HG02943 (cell line): ENCODE measurements around the gene MGST2.

Source experiments
- ATAC-seq: cut with Tn5 transposase; IDR thresholded peaks from one replicate; pipeline ENCODE4 v1.9.1; 2021; ENCODE audit warnings: mild to moderate bottlenecking, low read depth, moderate library complexity; ENCODE audit not compliant: unreplicated experiment

Gene MGST2

DNA sequence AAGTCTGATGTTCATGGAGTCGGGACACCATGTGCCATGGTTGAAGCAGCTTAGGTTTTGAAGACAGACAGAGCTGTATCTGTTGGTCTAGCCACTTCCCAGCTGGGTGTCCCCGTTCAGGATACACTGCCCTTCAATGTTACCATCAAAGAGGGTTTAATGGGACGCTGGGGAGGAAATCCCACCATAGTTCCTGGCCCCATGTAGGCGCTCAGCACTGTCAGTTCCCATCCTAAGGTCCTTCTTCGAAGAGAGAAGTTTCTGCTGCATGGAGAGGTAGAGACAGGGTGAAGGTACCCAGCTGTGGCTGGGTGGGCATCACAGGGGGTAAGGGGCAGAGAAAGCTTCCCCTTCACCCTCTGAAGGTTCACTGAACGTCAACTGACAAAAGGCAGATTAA is 3.7 kb downstream of the MGST2 start:
- no peak for ATAC-seq

DNA sequence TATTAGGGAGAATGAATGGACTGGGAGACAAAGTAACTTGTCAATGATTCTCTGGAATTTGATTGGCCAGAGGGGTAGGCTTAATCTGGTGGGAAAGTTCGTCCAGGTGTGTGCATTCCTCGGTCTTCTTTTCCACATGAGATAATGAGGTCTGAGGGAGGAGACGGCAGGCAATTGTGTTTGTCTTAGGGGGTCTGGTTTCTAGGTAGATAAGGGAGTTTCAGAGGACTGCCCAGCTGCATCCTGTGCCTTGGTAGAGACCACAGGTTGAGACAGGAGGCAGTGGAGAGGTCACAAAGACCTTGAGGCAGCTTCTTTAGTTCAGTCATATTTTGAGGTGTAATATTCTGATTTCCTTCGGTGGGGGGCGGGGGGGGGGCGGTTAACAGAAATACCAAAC is 4.3 kb downstream of the MGST2 start:
- ATAC-seq: no peak

DNA sequence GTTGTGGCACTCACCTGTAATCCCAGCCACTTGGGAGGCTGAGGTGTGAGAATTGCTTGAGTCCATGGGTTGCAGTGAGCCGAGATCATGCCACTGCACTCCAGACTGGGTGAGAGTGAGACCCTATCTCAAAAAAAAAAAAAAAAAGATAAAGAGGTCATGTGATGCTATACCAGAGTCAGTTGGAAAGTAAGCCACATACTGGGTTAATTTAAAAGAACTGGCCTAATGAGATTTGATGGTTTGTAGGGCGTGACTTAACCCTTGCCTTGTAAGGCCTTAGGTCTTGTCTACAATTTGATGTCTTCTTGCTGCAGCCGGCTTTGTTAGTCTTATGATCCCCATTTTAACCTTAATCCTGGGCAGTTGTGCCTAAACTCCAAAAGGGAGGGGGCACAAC is 5.2 kb downstream of the MGST2 start:
- ATAC-seq: no peak

DNA sequence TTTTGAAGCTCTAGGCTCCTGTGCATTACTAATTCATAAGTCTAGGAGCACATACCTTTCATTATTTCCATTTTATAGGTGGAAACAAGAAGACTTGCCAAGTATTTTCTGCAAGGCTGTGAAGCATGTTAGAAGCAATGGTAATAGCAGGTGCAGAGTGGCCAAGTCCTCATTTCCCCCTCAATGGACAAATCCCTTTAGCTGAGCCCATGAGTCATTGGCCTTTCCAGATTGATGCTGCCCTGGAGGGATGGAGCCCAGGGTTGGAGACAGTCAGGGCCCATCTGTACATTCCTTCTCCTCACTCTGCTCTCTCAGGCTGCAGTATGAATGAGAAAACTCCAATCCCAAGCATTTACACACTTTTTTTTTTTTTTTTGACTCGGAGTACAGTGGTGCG is 6.6 kb downstream of the MGST2 start:
- no peak for ATAC-seq

DNA sequence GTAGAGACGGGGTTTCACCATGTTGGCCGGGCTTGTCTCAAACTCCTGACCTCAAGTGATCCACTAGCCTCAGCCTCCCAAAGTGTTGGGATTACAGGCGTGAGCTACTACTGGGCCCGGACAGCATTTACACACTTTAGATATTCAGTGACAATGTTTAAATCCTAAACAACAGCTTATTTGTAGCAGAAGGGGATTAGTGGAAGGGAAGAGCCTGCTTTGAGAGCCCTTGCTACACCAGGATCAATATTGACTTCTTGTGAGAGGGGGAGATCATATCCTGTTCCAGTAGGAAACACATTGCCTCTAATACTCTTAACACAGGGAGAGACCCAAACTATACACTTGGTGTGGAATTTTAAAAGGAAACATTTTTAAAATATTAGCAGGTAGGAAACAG is 7.1 kb downstream of the MGST2 start:
- ATAC-seq: no peak

DNA sequence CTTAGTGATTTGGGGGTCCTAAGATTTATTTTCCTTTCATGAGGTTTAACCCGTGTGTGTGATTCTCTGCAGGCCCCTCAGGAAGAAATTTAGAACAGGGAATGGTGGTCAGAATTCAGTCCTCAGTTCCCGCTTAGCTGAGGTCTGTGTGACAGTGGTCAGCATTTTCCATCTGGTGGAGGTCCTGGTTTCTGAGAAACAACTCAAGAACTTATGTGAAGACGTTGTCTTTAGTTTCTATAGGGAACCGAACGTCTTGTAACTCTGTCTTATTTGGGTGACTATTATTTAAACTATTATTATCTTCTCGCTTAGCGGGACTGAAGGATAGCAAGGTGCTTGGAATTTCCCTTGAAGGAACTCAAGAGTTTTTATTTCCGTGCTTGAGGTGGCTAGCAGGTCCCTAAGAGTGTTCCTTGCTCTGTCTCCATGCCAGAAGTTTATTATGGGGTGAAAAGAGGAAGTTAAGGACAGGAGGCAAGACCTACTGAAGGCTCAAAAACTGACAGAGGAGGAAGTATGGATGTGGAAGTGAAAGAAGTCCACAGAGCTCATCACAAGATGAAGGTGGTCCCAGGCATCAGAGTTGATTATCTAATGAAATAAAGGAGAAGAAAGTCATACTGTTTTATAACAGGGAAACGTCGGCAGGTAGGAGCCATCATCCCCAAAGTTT is 9.4 kb downstream of the MGST2 start:
- ATAC-seq: no peak

DNA sequence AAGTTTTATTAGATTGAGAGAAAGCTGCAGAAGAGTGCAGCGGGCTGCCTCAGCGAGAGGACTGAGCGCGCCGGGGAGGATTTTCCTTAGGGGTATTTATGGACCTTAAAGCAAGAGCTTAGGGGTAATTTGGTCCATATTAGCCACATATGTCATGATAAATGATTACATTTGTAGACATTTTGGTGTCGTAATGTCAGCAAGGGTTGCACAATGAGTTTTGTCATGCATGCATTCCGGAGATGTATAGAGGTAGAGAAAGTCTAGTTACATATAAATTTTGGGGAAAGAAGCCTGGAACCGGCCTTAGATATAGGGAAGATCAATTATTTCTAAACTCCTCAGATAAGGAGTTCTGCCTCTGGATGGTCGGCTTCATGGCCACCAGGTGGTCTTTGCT is 10.0 kb downstream of the MGST2 start:
- no peak for ATAC-seq

DNA sequence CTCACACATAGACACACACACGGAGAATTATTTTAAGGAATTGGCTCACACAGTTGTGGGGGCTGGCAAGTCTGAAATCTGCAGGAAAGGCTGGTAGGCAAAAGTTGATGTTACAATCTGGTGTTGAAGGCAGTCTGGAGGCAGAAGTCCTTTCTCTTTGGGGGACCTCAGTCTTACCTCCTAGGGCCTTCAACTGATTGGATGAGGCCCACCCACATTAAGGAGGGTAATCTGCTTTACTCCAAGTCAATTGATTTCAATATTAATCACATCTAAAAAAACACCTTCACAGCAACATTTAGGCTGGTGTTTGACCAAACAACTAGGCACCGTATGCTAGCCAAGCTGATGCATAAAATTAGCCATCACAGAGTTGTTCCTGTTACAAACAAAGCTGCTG is 10.7 kb downstream of the MGST2 start:
- no peak for ATAC-seq

GRCh38 chr4:139676913-139677585 is 11.4 kb downstream of the MGST2 start:
- no peak for ATAC-seq

- no peak for ATAC-seq
These were observed 16.7 kb downstream of the MGST2 start for GRCh38 chr4:139682309-139682708.

DNA sequence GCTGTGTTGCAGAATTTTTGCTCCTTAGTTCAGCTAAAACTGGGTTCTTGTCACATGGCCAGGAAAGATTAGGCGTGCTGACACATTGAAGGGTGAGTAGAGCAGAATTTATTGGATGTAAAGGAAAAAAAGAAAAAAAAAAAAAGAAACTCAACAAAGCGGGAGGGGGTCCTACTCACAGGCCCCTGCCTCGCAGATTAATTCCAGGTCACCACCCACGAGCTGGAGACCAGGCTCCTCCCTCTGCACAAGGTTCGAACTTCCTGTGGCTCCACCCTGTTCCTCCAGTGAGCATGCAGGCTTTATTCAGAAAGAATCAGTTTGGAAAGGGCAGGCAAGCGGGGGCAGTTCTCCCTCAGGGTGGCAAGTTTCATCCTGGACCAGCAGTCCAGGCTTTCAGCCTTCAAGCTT is 17.1 kb downstream of the MGST2 start:
- ATAC-seq: no peak

DNA sequence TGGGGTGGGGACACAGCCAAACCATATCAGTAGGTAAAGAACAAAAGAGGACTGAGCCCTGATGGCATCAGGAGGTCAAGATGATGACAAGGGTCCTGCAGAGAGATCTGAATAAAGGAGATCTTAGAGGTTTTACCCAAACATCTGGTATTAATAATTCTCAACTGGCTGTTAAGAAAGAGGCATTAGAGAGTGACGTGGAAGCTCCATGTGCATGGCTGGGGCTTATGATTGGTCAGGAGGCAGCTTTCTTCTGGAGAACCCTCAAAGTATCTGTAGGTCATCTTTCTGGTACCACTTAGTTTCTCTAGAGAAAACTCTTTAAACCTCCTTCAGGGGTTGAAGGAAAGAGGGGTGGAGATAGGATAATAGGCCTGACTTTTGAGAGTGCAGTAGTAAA is 18.7 kb downstream of the MGST2 start:
- ATAC-seq: no peak

GRCh38 chr4:139685180-139685579 is 19.6 kb downstream of the MGST2 start:
- no peak for ATAC-seq

- ATAC-seq: no peak
These were observed 20.5 kb downstream of the MGST2 start for GRCh38 chr4:139686130-139686529.

DNA sequence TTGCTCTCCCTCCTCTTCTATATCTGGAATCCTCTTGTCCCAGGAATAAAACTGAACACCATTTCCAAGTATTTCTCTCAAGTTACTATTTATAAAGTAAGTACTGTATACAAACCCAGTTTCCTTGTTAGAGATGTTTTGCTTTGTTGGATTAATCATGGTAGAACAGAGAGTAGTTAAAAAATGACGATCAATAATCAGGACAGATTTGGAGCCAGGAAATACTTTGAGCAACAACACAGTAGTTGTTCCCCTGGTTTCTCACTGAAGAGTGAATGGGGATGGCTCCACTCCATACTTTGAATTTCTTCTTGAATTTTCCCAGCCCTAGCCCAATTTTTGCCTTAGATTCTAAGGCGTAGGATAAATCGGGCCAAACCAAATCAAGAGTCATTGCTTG is 21.4 kb downstream of the MGST2 start:
- ATAC-seq: no peak

GRCh38 chr4:139689093-139689722 is 23.6 kb downstream of the MGST2 start:
- no peak for ATAC-seq

- no peak for ATAC-seq
These were observed 24.8 kb downstream of the MGST2 start for GRCh38 chr4:139690419-139690818.

DNA sequence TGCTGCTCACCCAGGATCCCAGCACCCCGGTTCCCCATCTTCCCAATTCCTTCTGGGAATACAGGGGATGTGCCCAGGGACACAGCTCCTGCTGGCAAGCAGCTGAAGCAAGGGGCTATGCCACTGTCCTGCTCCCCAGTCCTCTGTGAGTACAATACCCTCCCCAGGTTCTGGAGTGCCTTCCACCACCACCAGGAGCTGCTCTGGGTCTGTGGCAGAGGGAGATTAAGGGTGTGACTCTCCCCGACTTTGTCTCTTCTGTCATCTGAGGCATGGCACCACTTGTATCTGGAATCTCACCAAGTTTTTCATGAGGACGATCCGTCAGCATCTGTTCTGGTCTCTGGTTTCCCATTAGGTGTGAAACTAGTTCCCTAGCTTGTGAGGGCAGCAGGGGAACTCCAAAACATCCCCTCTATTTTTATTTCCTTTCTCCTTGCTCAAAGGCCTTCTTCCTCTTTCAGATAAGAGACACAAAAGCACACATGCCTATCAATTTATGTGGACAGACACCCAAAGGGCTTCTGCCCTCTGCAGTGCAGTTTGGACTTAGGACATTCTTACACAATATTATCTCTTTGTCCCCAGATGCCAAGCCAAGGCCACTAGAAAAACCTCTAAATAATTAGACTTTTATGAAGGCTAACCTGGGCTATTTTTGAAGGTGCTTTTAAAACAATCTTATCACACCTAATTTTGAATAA is 26.8 kb downstream of the MGST2 start:
- no peak for ATAC-seq

GRCh38 chr4:139694522-139695107 is 29.0 kb downstream of the MGST2 start:
- no peak for ATAC-seq

DNA sequence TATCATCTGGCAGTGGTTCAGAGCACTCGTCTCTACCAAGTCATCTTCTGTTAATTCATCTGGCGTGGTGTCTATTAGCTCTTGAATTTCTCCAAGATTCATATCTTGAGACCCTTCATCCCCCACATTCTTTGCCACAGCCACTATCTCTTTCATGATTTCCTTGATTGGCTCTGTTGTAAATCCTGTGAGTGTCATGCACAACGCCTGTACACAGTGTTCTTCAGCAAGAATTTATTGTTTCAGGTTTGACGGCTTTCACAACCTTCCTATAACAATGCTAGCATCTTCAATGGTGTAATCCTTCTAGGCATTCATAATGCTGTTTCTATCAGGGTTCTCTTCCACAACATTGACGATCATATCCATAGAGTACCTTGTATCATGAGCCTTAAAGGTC is 30.9 kb downstream of the MGST2 start:
- no peak for ATAC-seq
